MM.1S (cell line): ENCODE data around the gene SLC22A13.

Experiments used
- CTCF ChIP-seq: fragments of 300-600 bp; sonication (generic); IDR thresholded peaks from 2 replicates; pipeline ENCODE4 v1.5.1; 2016; ENCODE audit warnings: antibody characterized with exemption, low read length, mixed read lengths
- EZH2 ChIP-seq: fragments of 300-600 bp; sonication (generic); optimal IDR thresholded peaks from 2 replicates; pipeline ENCODE3; 2017; ENCODE audit warnings: low read depth, mild to moderate bottlenecking, antibody characterized with exemption, low read length, mixed read lengths
- EZH2phosphoT487 ChIP-seq: fragments of 300-600 bp; sonication (generic); IDR thresholded peaks from 2 replicates; pipeline ENCODE4 v1.6.1; 2018; ENCODE audit warnings: antibody characterized with exemption, low read length

- TF ChIP-seq CTCF = no peak
- no peak for TF ChIP-seq EZH2
- TF ChIP-seq EZH2phosphoT487 = no peak
These were observed 19.7 kb upstream of the SLC22A13 start for GRCh38 chr3:38245930-38246329.
